PC-9 (cell line): Measurements from ENCODE around the gene CDCA7.

Experiments used
- CTCF ChIP-seq: fragments of 200-600 bp; sonication (generic); conservative IDR thresholded peaks from 2 replicates; pipeline ENCODE4 v1.6.1; 2017; ENCODE audit warnings: mixed run types, antibody characterized with exemption, mild to moderate bottlenecking, moderate library complexity
- EZH2 ChIP-seq: fragments of 200-600 bp; sonication (generic); IDR thresholded peaks from 2 replicates; pipeline ENCODE4 v1.8.0; 2017; ENCODE audit warnings: antibody characterized with exemption, low read depth

GRCh38 chr2:173374634-173375033 is 20.0 kb downstream of the CDCA7 start:
- TF ChIP-seq CTCF (no peak), EZH2 (no peak)
